ENCODE data around the gene SFI1. TPM values are rescaled to one million over a fixed set of nuclear protein-coding genes. Genes with fewer than 3 reads are reported as not detected.
"Not testable (repeated sequence)": the region's sequence is repeated elsewhere in the genome, so short reads cannot be mapped to it uniquely, and the experiment has no call there.

Gene SFI1
- total RNA-seq, 1 experiment from 2014 or later: 61.6 TPM

- TF ChIP-seq EZH2 (IDR thresholded peaks at IDR 0.05; ENCODE audit: borderline replicate concordance, low read depth, low read length, poor library complexity, severe bottlenecking) (no peak), CTCF (conservative IDR thresholded peaks at IDR 0.05; ENCODE audit: low read depth, low read length) (no peak)
- CTCF ChIA-PET: no interaction called here
- Histone ChIP-seq H3K4me3 (ENCODE audit: low read depth, low read length, poor library complexity, severe bottlenecking) (no peak overlapping the region), H3K27me3 (replicated peaks; ENCODE audit: insufficient read depth, low read depth, low read length, poor library complexity) (no peaks in the 10 kb centered on the region), H3K9me3 (ENCODE audit: low read depth, low read length, poor library complexity, severe bottlenecking) (peaks cover 7% of the 10 kb centered on the region), H3K27ac (ENCODE audit: low read depth, low read length, poor library complexity, severe bottlenecking) (no peak overlapping the region), H3K36me3 (ENCODE audit: insufficient read depth, low read length, poor library complexity, severe bottlenecking) (peaks cover 3% of the 10 kb centered on the region), H3K4me1 (ENCODE audit: insufficient read depth, low read length, poor library complexity, severe bottlenecking) (no peaks in the 10 kb centered on the region)
- intact Hi-C loops (cut with micrococcal nuclease; ENCODE audit: unreplicated experiment): no loop called here
- POLR2A ChIA-PET (ENCODE audit: low non-redundant PET): no interaction called here
- BruUV-seq (replicated peaks): no TSS peak
- DNase-seq (ENCODE audit: low spot score): no peak
Observed at GRCh38 chr22:31501738-31502137, 5.4 kb downstream of the SFI1 start.

- no peak for DNase-seq (ENCODE audit: low spot score)
- intact Hi-C loops (cut with micrococcal nuclease; ENCODE audit: unreplicated experiment): no loop called here
- ChIA-PET POLR2A (ENCODE audit: low non-redundant PET) (no interaction called here), CTCF (interaction anchor here (0.7 kb wide), 1 partner anchor 899 kb away, joined by 8 read pairs; no protein-coding TSS in a partner anchor)
- TF ChIP-seq EZH2 (IDR thresholded peaks at IDR 0.05; ENCODE audit: borderline replicate concordance, low read depth, low read length, poor library complexity, severe bottlenecking): no peak
- Histone ChIP-seq H3K27me3 (replicated peaks; ENCODE audit: insufficient read depth, low read depth, low read length, poor library complexity) (no peaks in the 10 kb centered on the region), H3K27ac (ENCODE audit: low read depth, low read length, poor library complexity, severe bottlenecking) (no peak overlapping the region), H3K9me3 (ENCODE audit: low read depth, low read length, poor library complexity, severe bottlenecking) (peaks cover 4% of the 10 kb centered on the region), H3K4me3 (ENCODE audit: low read depth, low read length, poor library complexity, severe bottlenecking) (no peak overlapping the region), H3K4me1 (ENCODE audit: insufficient read depth, low read length, poor library complexity, severe bottlenecking) (no peaks in the 10 kb centered on the region), H3K36me3 (ENCODE audit: insufficient read depth, low read length, poor library complexity, severe bottlenecking) (no peaks in the 10 kb centered on the region)
- BruUV-seq (replicated peaks): no TSS peak
Observed at GRCh38 chr22:31503211-31503964, 7.1 kb downstream of the SFI1 start.

- intact Hi-C loops (cut with micrococcal nuclease; ENCODE audit: unreplicated experiment): no loop called here
- H3K27me3 ChIP-seq (replicated peaks; ENCODE audit: insufficient read depth, low read depth, low read length, poor library complexity): no peaks in the 10 kb centered on the region
- no TSS peak for BruUV-seq (replicated peaks)
- no peaks in the 10 kb centered on the region for H3K4me1 ChIP-seq (ENCODE audit: insufficient read depth, low read length, poor library complexity, severe bottlenecking)
- CTCF ChIA-PET: no interaction called here
- no peak for TF ChIP-seq EZH2 (IDR thresholded peaks at IDR 0.05; ENCODE audit: borderline replicate concordance, low read depth, low read length, poor library complexity, severe bottlenecking)
- TF ChIP-seq CTCF (conservative IDR thresholded peaks at IDR 0.05; ENCODE audit: low read depth, low read length): no peak
- peaks cover 4% of the 10 kb centered on the region for H3K9me3 ChIP-seq (ENCODE audit: low read depth, low read length, poor library complexity, severe bottlenecking)
- DNase-seq (ENCODE audit: low spot score): no peak
- H3K36me3 ChIP-seq (ENCODE audit: insufficient read depth, low read length, poor library complexity, severe bottlenecking): no peaks in the 10 kb centered on the region
- no peak overlapping the region for H3K27ac ChIP-seq (ENCODE audit: low read depth, low read length, poor library complexity, severe bottlenecking)
- POLR2A ChIA-PET (ENCODE audit: low non-redundant PET): no interaction called here
- H3K4me3 ChIP-seq (ENCODE audit: low read depth, low read length, poor library complexity, severe bottlenecking): no peak overlapping the region
Observed at GRCh38 chr22:31504282-31504681, 7.9 kb downstream of the SFI1 start.

- H3K27ac ChIP-seq (ENCODE audit: low read depth, low read length, poor library complexity, severe bottlenecking); DNase-seq (ENCODE audit: low spot score); POLR2A ChIA-PET (ENCODE audit: low non-redundant PET); H3K4me3 ChIP-seq (ENCODE audit: low read depth, low read length, poor library complexity, severe bottlenecking); CTCF ChIA-PET; BruUV-seq (replicated peaks); H3K27me3 ChIP-seq (replicated peaks; ENCODE audit: insufficient read depth, low read depth, low read length, poor library complexity); H3K36me3 ChIP-seq (ENCODE audit: insufficient read depth, low read length, poor library complexity, severe bottlenecking); H3K4me1 ChIP-seq (ENCODE audit: insufficient read depth, low read length, poor library complexity, severe bottlenecking); H3K9me3 ChIP-seq (ENCODE audit: low read depth, low read length, poor library complexity, severe bottlenecking); intact Hi-C loops (cut with micrococcal nuclease; ENCODE audit: unreplicated experiment): not testable (repeated sequence)
Observed at GRCh38 chr22:31507517-31507916, 11.2 kb downstream of the SFI1 start.
